HG03280 (cell line): Measurements from ENCODE around the gene PLOD1.
"Not testable (repeated sequence)": the region's sequence is repeated elsewhere in the genome, so short reads cannot be mapped to it uniquely, and the experiment has no call there.

ENCODE experiments used
- ATAC-seq: cut with Tn5 transposase; IDR thresholded peaks from one replicate; pipeline ENCODE4 v1.9.1; 2021; ENCODE audit warnings: mild to moderate bottlenecking, moderate library complexity; ENCODE audit not compliant: unreplicated experiment

PLOD1 gene

GRCh38 chr1:11935733-11936132 lies 1.2 kb downstream of the PLOD1 start:
- not testable (repeated sequence) for ATAC-seq

- no peak for ATAC-seq
These were observed 4.4 kb downstream of the PLOD1 start for GRCh38 chr1:11938722-11939526.

GRCh38 chr1:11939794-11940193 lies 5.3 kb downstream of the PLOD1 start:
- not testable (repeated sequence) for ATAC-seq

DNA sequence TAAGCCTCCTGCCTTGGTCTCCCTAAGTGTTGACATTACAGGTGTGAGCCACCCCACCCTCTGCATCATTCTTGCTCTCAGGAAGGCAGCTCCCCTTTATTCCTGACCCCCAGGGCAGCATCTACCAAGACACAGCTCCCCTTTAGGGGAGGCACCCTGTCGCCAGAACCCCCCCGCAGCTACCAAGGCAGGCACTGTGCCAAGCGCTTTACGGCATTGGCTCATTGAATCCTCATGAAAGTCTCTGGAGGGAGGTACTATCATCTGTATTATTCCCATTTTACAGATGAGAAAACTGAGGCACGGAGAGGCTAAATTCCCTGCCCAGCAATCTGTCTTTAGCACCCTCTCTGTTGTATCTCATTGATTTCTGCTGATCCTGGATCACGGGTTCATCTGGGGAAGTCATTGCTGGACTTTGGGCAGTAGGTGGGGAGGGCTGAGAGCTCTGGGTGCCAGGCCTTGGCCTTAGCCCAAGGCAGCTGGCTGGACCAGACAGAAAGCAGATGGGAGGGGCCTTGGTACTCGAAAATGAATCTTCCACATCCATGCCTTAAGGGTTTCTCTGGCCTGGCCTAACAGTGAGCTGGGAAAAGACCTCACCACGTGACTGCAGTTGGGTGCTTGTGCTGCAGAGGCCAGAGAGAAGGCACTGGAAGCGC lies 5.9 kb downstream of the PLOD1 start:
- no peak for ATAC-seq

GRCh38 chr1:11942280-11942679 lies 7.8 kb downstream of the PLOD1 start:
- ATAC-seq = no peak

DNA sequence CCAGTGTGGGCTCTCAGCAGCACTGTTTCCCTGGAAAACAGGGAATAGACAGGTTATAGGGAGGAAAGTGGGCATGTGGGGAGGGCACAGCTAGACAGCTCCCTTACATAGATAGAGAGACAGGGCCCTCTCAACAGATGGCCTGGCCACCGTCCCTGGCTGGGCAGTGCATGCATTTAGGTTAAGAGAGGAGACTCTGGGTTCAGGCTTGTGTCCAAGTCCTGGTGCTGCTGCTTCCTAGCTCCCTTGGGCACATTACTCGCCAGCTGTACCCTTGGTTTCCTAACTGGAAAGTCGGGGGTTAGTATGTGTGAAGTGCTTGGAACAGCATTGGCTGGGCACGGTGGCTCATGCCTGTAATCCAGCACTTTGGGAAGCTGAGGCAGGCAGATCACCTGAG lies 9.1 kb downstream of the PLOD1 start:
- ATAC-seq = no peak

GRCh38 chr1:11944358-11944931 lies 9.9 kb downstream of the PLOD1 start:
- no peak for ATAC-seq

- ATAC-seq = no peak
These were observed 12.1 kb downstream of the PLOD1 start for GRCh38 chr1:11946647-11947046.

GRCh38 chr1:11948822-11949458 lies 14.4 kb downstream of the PLOD1 start:
- no peak for ATAC-seq

GRCh38 chr1:11951901-11952300 lies 17.4 kb downstream of the PLOD1 start:
- no peak for ATAC-seq

DNA sequence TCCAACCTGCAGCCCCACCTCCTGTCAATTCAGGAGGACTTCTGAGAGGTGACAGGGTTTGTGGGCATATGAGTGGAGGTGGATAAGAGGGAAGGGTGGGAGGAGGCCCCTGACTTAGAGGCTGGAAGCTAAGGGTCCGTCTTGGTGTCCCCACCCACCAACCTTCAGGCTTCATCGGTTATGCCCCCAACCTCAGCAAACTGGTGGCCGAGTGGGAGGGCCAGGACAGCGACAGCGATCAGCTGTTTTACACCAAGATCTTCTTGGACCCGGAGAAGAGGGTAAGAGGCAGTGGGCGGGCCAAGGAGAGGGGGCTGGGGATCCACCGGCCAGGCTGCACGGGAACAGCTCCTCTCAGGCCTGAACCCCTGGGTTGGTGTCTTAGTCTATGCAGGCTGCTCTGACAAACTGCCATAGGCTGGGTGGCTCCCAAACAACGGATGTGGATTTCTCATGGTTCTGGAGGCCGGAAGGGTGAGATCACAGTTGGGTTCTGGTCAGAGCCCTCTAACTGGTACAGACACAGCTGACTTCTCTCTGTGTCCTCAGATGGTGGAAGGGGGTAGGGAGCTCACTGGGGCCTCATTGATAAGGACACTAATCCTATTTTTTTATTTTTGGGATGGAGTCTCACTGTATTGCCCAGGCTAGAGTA lies 18.1 kb downstream of the PLOD1 start:
- no peak for ATAC-seq

DNA sequence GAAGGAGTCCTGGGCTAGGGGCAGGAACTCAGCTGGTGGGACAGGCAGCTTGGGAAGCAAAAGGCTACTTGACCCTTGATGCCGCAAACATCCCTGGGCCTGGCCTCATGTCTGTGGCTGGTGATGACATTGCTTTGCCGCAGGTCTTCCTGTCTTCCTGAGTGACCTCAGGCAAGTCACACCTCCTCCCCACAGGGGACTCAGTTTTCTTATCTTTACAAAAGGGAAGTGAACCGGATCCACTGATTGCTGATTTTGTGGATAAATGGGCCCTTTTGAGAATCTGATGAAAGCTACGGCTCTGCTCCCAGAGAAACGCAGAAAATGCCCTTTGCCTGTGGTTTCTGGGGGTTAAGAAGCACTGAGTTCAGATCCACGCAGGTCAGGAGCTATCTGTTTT lies 20.7 kb downstream of the PLOD1 start:
- ATAC-seq = no peak

DNA sequence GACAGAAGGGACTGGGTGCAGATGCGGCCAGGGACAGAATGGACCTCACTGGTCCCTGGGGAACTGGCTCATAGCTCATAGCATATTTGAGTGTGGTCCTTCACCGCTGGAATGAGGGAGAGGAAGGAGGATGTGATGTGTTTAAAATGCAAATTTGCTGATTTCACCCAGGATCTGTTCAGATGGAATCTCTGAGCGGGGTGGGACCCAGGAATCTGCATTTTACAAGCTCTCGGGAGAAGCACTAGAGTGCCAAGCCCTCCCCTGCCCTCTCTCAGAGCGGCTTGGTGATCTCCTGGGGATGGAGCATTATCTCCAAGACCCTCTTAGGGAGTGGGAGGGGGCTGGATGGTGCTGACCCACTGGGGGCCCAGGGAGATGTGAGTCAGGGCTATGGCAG lies 22.9 kb downstream of the PLOD1 start:
- no peak for ATAC-seq

GRCh38 chr1:11957897-11958296 lies 23.4 kb downstream of the PLOD1 start:
- ATAC-seq = no peak

DNA sequence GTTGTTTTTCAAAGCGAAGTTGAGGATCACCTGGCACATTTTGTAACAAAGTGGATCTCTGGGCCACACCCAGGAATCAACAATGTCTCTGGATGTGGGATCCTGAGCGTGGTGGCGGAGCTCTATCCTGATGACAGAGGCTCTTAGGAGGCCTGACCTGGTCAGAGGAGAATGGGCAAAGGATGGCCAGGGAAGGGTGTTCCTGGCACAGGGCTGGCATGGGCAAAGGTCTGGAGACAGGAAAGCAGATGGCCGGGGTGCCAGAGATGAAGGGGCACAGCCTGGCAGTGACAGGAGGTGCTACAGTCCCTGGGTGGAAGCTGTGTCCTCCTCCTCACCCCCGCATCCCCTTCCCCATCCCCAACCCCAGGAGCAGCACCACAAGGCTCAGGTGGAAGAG lies 25.8 kb downstream of the PLOD1 start:
- no peak for ATAC-seq

DNA sequence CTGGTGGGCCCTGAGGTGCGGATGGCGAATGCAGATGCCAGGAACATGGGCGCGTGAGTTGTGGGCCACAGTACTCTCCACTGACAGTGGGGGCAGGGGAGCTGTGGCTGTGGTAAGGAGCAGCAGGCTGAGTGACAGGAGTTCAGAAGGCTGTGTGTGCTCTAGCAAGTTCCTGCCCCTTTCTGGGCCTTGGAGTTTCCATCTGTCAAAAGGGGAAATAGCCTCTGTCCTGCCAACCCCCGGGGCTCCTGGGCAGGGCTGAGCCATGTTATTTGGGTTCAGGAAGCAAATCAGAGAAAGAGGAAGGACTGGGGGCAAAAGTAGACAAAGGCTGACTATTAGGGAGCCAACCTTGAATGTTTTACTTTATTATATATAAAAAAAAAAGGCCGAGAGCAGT lies 26.2 kb downstream of the PLOD1 start:
- no peak for ATAC-seq

GRCh38 chr1:11961230-11961629 lies 26.7 kb downstream of the PLOD1 start:
- no peak for ATAC-seq

- no peak for ATAC-seq
These were observed 29.1 kb downstream of the PLOD1 start for GRCh38 chr1:11963622-11964021.

DNA sequence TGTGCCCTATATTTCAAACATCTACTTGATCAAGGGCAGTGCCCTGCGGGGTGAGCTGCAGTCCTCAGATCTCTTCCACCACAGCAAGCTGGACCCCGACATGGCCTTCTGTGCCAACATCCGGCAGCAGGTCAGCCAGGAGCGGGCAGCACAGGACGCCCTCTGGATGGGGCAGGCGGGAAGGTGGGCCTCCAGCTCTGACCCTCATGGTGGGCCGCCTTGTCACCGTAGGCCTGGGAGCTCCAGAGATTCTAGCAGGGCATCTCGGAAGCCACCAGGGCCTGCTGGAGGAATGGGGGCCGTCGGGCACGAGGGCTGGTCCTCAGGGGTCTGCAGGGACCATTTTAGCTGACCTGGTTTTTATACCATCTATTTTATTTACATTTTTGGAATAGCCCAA lies 30.1 kb downstream of the PLOD1 start:
- no peak for ATAC-seq

DNA sequence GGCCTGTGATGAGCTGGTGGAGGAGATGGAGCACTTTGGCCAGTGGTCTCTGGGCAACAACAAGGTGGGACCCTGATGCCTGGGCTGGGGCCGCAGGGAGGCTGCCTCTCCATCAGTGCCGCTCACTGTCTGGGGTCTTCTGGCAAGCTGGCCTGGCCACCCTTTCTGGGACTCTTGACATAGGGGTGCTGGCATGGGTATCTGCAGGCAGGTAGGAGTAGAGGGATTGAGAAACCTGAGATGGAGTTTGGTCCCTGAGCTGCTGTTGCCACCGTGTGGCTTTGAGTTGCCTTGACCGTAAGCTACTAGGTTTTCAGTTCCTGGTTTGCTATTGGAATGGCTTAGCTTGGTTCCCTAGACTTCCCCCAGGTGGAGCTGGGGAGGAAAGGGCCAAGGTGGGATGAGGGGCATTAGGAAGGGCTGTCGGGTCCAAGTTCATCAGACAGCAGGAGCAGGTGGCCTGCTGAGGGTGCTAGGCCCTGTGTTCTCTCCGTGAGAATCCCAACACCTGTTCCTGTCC lies 32.6 kb downstream of the PLOD1 start:
- ATAC-seq = no peak
